Smooth muscle cell (in vitro differentiated cells): ENCODE results near the gene TMEM267. TPM values are rescaled to one million over a fixed set of nuclear protein-coding genes. Genes with fewer than 3 reads are reported as not detected.

ENCODE experiments used
- DNase-seq: peaks from one replicate; lab custom pipeline; 2025; ENCODE audit not compliant: unreplicated experiment; lab: John Stamatoyannopoulos, UW
- H2AFZ ChIP-seq: fragments of 200-600 bp; sonication (generic); 2 replicates; pipeline ENCODE4 v1.6.0; 2016; ENCODE audit warnings: antibody characterized with exemption, low read depth, mild to moderate bottlenecking
- H3F3A ChIP-seq: fragments of 200-600 bp; sonication (generic); 2 replicates; pipeline ENCODE4 v1.6.0; 2017; ENCODE audit warnings: antibody characterized with exemption, low read depth
- H3K27ac ChIP-seq: fragments of 200-600 bp; sonication (generic); 2 replicates; pipeline ENCODE4 v1.5.1; 2016; ENCODE audit warnings: low read depth, mild to moderate bottlenecking
- H3K27me3 ChIP-seq: fragments of 200-600 bp; sonication (generic); 2 replicates; pipeline ENCODE4 v1.6.1; 2016; ENCODE audit warnings: low read depth, mild to moderate bottlenecking
- H3K36me3 ChIP-seq: fragments of 200-600 bp; sonication (generic); 2 replicates; pipeline ENCODE4 v1.5.1; 2016; ENCODE audit warnings: low read depth
- H3K4me1 ChIP-seq: fragments of 200-600 bp; sonication (generic); 2 replicates; pipeline ENCODE4 v1.5.1; 2016; ENCODE audit warnings: low read depth
- H3K4me2 ChIP-seq: fragments of 200-600 bp; sonication (generic); 2 replicates; pipeline ENCODE4 v1.6.0; 2016; ENCODE audit warnings: mild to moderate bottlenecking
- H3K4me3 ChIP-seq: fragments of 200-600 bp; sonication (generic); 2 replicates; pipeline ENCODE4 v1.5.1; 2016; ENCODE audit warnings: mild to moderate bottlenecking
- H3K79me2 ChIP-seq: fragments of 200-600 bp; sonication (generic); 2 replicates; pipeline ENCODE4 v1.6.0; 2016; ENCODE audit warnings: low read depth, mild to moderate bottlenecking
- H3K9ac ChIP-seq: fragments of 200-600 bp; sonication (generic); 2 replicates; pipeline ENCODE4 v1.6.0; 2016; ENCODE audit warnings: low read depth
- H3K9me3 ChIP-seq: fragments of 200-600 bp; sonication (generic); replicated peaks from 2 replicates; pipeline ENCODE4 v1.5.1; 2016; ENCODE audit warnings: low read depth
- H4K20me1 ChIP-seq: fragments of 200-600 bp; sonication (generic); 2 replicates; pipeline ENCODE4 v1.6.0; 2016; ENCODE audit warnings: low read depth
- CTCF ChIP-seq: fragments of 200-600 bp; sonication (generic); IDR thresholded peaks from 2 replicates; pipeline ENCODE4 v1.5.1; 2017; ENCODE audit warnings: borderline replicate concordance, mild to moderate bottlenecking, antibody characterized with exemption; ENCODE audit not compliant: insufficient read depth, poor library complexity, severe bottlenecking
- WGBS: methylation state at CpG from one replicate; pipeline ENCODE4 v1.1.7; 2016; ENCODE audit warnings: low lambda C conversion rate; 5-methylcytosine and 5-hydroxymethylcytosine counted together
- polyA plus RNA-seq: library from polyadenylated mRNA; unstranded; fragments of >200 nt; fragmentation: Nextera tagmentation; extraction: Ambion mirVana; gene quantifications from 2 replicates; pipeline ENCODE4 v1.2.1, GENCODE V29; 2016
- total RNA-seq: library from RNA; depleted of rRNA; stranded (reverse); fragments of >200 nt; gene quantifications from 2 replicates; pipeline ENCODE4 v1.2.3, GENCODE V29; 2014

The TMEM267 gene
- total and polyA plus RNA-seq, 2 experiments from 2014 or later: 7.4 to 22.9 TPM

DNA sequence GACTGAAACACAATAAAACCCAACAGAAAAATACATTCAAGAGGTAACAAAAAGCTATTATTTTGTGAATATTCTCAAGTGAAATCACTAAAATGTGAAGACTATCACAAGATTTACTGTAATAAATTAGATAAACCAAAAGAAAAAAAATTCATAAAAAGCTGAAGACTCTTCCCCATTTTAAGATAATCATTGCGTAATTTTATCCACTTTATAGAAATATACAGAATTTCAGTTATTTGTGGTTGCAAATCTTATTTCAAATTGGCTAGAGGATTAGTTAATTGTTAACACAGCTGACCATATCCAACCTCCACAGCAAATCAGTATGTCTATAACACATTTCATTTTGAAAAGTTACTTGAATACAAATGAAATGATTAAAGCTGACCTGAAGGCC is 7.7 kb upstream of the TMEM267 start:
- Histone ChIP-seq H4K20me1 (no peaks in the 10 kb centered on the region), H3K4me2 (no peak overlapping the region), H3K27ac (no peak overlapping the region), H3F3A (no peaks in the 10 kb centered on the region), H3K36me3 (no peaks in the 10 kb centered on the region), H3K9me3 (no peaks in the 10 kb centered on the region), H2AFZ (no peak overlapping the region), H3K27me3 (no peaks in the 10 kb centered on the region), H3K4me1 (no peaks in the 10 kb centered on the region), H3K4me3 (no peak overlapping the region), H3K79me2 (no peaks in the 10 kb centered on the region), H3K9ac (no peak overlapping the region)
- WGBS: 100% methylated on average over 1 of the region's 1 CpG
- no peak for TF ChIP-seq CTCF
- no peak for DNase-seq

DNA sequence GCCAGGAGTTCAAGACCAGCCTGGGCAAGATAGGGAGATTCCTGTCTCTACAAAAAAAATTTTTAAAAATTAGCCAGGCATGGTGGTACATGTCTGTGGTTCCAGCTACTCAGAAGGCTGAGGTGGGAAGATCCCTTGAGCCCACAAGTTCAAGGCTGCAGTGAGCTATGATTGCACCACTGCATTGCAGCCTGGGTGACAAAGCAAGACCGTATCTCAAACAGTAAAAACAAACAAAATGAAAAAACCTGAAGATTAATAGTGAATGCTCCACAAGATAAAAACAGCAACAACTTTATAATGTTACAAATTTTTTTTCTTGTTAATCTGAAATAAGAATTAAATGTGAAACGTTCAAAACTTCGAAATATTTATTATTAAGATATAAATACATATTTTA is 2.7 kb upstream of the TMEM267 start:
- DNase-seq: no peak
- H3K27me3 ChIP-seq: no peaks in the 10 kb centered on the region
- no peak overlapping the region for H3K4me2 ChIP-seq
- no peaks in the 10 kb centered on the region for H3K36me3 ChIP-seq
- H2AFZ ChIP-seq: no peak overlapping the region
- no peaks in the 10 kb centered on the region for H3K9me3 ChIP-seq
- peaks cover 11% of the 10 kb centered on the region for H3F3A ChIP-seq
- 93% methylated on average over 3 of the region's 3 CpGs for WGBS
- no peak overlapping the region for H3K9ac ChIP-seq
- no peak for TF ChIP-seq CTCF
- no peaks in the 10 kb centered on the region for H4K20me1 ChIP-seq
- no peak overlapping the region for H3K27ac ChIP-seq
- H3K79me2 ChIP-seq: peaks cover 16% of the 10 kb centered on the region
- H3K4me1 ChIP-seq: peaks cover 15% of the 10 kb centered on the region
- H3K4me3 ChIP-seq: no peak overlapping the region

GRCh38 chr5:43485406-43485805 is 1.7 kb upstream of the TMEM267 start:
- TF ChIP-seq CTCF: no peak
- Histone ChIP-seq H3K4me1 (peaks cover 15% of the 10 kb centered on the region), H3K27ac (peak overlapping the region; percentile 94), H2AFZ (no peak overlapping the region), H3K9ac (no peak overlapping the region), H4K20me1 (no peaks in the 10 kb centered on the region), H3K36me3 (no peaks in the 10 kb centered on the region), H3K4me3 (no peak overlapping the region), H3K79me2 (peaks cover 19% of the 10 kb centered on the region), H3K27me3 (no peaks in the 10 kb centered on the region), H3K4me2 (no peak overlapping the region), H3K9me3 (no peaks in the 10 kb centered on the region), H3F3A (peaks cover 11% of the 10 kb centered on the region)
- WGBS: 93% methylated on average over 2 of the region's 2 CpGs
- no peak for DNase-seq

GRCh38 chr5:43484106-43484849 is 613 bp upstream of the TMEM267 start:
- Histone ChIP-seq H3K4me2 (peak overlapping the region; percentile 93), H3K27me3 (no peaks in the 10 kb centered on the region), H3K9me3 (no peaks in the 10 kb centered on the region), H4K20me1 (no peaks in the 10 kb centered on the region), H3K9ac (peak overlapping the region; percentile 95), H3K36me3 (no peaks in the 10 kb centered on the region), H3K27ac (peak overlapping the region; percentile 94), H3K4me1 (peaks cover 15% of the 10 kb centered on the region), H3F3A (peaks cover 11% of the 10 kb centered on the region), H3K79me2 (peaks cover 30% of the 10 kb centered on the region), H2AFZ (peak overlapping the region; percentile 85), H3K4me3 (peak overlapping the region; percentile 74)
- 4% methylated on average over 32 of the region's 32 CpGs for WGBS
- peak; percentile 49 for TF ChIP-seq CTCF
- peak; percentile 80 for DNase-seq
